ENCODE results near the gene MRPL11.
A peak's percentile ranks its signal among the peaks of the same experiment; 100 is the strongest.

MRPL11 gene

GRCh38 chr11:66386171-66387069, 52.2 kb downstream of the MRPL11 start:
- peak; percentile 40 for DNase-seq
